Panc1 (cell line): ENCODE measurements around the gene ZNF484. TPM values are rescaled to one million over a fixed set of nuclear protein-coding genes. Genes with fewer than 3 reads are reported as not detected.
"Not testable (repeated sequence)": the region's sequence is repeated elsewhere in the genome, so short reads cannot be mapped to it uniquely, and the experiment has no call there.

Experiments
- ATAC-seq: fragments of 200-7000 bp; cut with Tn5 transposase; 2 replicates; pipeline ENCODE4 v1.9.1; 2020; ENCODE audit warnings: mild to moderate bottlenecking, moderate library complexity
- BruUV-seq: library from RNA; stranded (reverse); fragments of 400-500 nt; replicated peaks from 2 replicates; lab custom pipeline; 2021; lab: Mats Ljungman, UMichigan
- CTCF ChIA-PET: fragments of 300-600 bp; sonication (Branson Sonifier 250); formaldehyde crosslinking; loops from one replicate; lab custom pipeline; 2022; ENCODE audit warnings: antibody characterized with exemption; lab: Charles Lee
- POLR2A ChIA-PET: fragments of 300-600 bp; sonication (Branson Sonifier 250); formaldehyde crosslinking; loops from one replicate; lab custom pipeline; 2022; ENCODE audit warnings: antibody characterized with exemption; lab: Charles Lee
- DNase-seq: peaks from one replicate; pipeline ENCODE4 v3.0.0-alpha.2; 2010; ENCODE audit warnings: low read depth, low spot score
- H3K27ac ChIP-seq: 2 replicates; pipeline ENCODE4 v1.5.1; 2011; ENCODE audit warnings: mild to moderate bottlenecking, low read length, inconsistent platforms
- H3K27me3 ChIP-seq: fragments of 200-500 bp; sonication (Bioruptor generic); 2 replicates; pipeline ENCODE4 v1.6.0; 2014; ENCODE audit warnings: low read length, inconsistent platforms; ENCODE audit not compliant: control insufficient read depth, insufficient read depth
- H3K36me3 ChIP-seq: fragments of 200-500 bp; sonication (Bioruptor generic); 2 replicates; pipeline ENCODE4 v1.5.1; 2014; ENCODE audit warnings: inconsistent platforms, mild to moderate bottlenecking, low read length, moderate library complexity; ENCODE audit not compliant: control insufficient read depth, insufficient read depth
- H3K4me1 ChIP-seq: 2 replicates; pipeline ENCODE4 v1.5.1; 2011; ENCODE audit warnings: inconsistent platforms, mild to moderate bottlenecking, low read length, moderate library complexity; ENCODE audit not compliant: control insufficient read depth, insufficient read depth
- H3K4me3 ChIP-seq, 2 experiments: 2 replicates each; pipeline ENCODE4 v1.5.1; 2011 to 2012; ENCODE audit warnings: low read depth in 2 of 2, low read length in 2 of 2, mild to moderate bottlenecking in 2 of 2, inconsistent platforms in 1 of 2, moderate library complexity in 1 of 2
- H3K9me3 ChIP-seq: fragments of 200-500 bp; sonication (Bioruptor generic); 2 replicates; pipeline ENCODE4 v1.5.1; 2014; ENCODE audit warnings: low read depth, mild to moderate bottlenecking, inconsistent platforms, low read length, moderate library complexity; ENCODE audit not compliant: control insufficient read depth, insufficient read depth
- CTCF ChIP-seq: fragments of 450-650 bp; IDR thresholded peaks from 2 replicates; pipeline ENCODE4 v1.5.1; 2017; ENCODE audit warnings: mild to moderate bottlenecking
- POLR2AphosphoS5 ChIP-seq: IDR thresholded peaks from 2 replicates; pipeline ENCODE4 v1.6.1; 2012; ENCODE audit warnings: mild to moderate bottlenecking, low read depth, low read length, moderate library complexity
- SIN3A ChIP-seq: IDR thresholded peaks from 2 replicates; pipeline ENCODE4 v1.6.1; 2012; ENCODE audit warnings: low read depth, mild to moderate bottlenecking, low read length, moderate library complexity, borderline replicate concordance; ENCODE audit not compliant: insufficient read depth
- TCF7L2 ChIP-seq: IDR thresholded peaks from 2 replicates; pipeline ENCODE4 v1.6.1; 2011; ENCODE audit warnings: mild to moderate bottlenecking, low read depth, low read length, inconsistent platforms
- in situ Hi-C: cut with HindIII; loops from 2 replicates; pipeline ENCODE4 v1.10.0; 2016; ENCODE audit warnings: low sequenced_read_pairs, low pct_unique_long_range_greater_than_20kb
- intact Hi-C: fragments of 100-400 bp; cut with micrococcal nuclease; formaldehyde crosslinking; loops from one replicate; pipeline ENCODE4 v1.10.0; 2022; ENCODE audit not compliant: unreplicated experiment
- total RNA-seq: library from RNA; stranded (reverse); gene quantifications from one replicate; pipeline ENCODE4 v1.2.1, GENCODE V29; 2021; ENCODE audit not compliant: unreplicated experiment
- TF ChIP-seq, protein P1 (sequence below), 2 experiments: IDR thresholded peaks; 2 replicates each; pipeline ENCODE4 v1.6.1; 2011 to 2012; ENCODE audit warnings: low read depth in 2 of 2, control low read depth in 1 of 2, low read length in 1 of 2, mild to moderate bottlenecking in 1 of 2, moderate library complexity in 1 of 2; ENCODE audit not compliant: insufficient read depth in 1 of 2

The ZNF484 gene
- total RNA-seq, 1 experiment from 2014 or later, result 5.4 TPM

DNA sequence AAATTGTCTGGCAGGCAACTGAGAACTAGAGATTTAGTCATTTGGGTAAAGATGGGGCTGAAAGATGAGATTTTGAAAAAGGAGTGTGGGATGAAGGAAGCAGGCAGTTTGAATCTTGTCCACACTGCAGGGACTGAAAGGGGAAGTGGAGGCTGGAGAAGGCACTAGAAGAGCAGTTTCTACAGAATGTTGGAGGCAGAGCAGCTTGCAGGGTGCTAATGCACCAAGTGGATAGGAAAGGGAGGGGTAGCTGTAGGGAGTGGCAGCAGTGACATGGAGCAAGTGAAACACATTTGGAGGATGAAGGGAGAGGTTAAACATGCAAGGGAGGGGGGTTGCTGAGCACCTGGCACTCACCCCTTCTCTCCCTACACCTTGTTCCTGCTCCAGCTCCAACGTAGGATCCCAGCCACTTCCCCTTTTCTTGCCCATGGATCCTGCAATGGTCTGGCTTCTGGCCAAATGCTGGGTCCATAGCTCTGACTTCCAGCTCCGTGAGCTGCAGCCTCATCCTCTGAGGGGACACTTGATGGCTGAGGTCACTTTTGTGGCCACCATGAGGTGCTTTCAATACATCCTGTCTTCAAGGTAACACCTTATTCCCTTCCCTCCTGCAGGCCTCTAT, 39.5 kb upstream of the ZNF484 start:
- ChIA-PET POLR2A (no interaction called here), CTCF (no interaction called here)
- H3K27ac ChIP-seq, result no peak overlapping the region
- no peak overlapping the region for H3K4me3 ChIP-seq
- H3K27me3 ChIP-seq, result no peaks in the 10 kb centered on the region
- H3K4me1 ChIP-seq, result no peaks in the 10 kb centered on the region
- intact Hi-C loops (no loop called here), in situ Hi-C loops (no loop called here)
- TF ChIP-seq TCF7L2 (no peak), POLR2AphosphoS5 (no peak), CTCF (no peak), SIN3A (no peak)
- TF ChIP-seq, protein P1, sequence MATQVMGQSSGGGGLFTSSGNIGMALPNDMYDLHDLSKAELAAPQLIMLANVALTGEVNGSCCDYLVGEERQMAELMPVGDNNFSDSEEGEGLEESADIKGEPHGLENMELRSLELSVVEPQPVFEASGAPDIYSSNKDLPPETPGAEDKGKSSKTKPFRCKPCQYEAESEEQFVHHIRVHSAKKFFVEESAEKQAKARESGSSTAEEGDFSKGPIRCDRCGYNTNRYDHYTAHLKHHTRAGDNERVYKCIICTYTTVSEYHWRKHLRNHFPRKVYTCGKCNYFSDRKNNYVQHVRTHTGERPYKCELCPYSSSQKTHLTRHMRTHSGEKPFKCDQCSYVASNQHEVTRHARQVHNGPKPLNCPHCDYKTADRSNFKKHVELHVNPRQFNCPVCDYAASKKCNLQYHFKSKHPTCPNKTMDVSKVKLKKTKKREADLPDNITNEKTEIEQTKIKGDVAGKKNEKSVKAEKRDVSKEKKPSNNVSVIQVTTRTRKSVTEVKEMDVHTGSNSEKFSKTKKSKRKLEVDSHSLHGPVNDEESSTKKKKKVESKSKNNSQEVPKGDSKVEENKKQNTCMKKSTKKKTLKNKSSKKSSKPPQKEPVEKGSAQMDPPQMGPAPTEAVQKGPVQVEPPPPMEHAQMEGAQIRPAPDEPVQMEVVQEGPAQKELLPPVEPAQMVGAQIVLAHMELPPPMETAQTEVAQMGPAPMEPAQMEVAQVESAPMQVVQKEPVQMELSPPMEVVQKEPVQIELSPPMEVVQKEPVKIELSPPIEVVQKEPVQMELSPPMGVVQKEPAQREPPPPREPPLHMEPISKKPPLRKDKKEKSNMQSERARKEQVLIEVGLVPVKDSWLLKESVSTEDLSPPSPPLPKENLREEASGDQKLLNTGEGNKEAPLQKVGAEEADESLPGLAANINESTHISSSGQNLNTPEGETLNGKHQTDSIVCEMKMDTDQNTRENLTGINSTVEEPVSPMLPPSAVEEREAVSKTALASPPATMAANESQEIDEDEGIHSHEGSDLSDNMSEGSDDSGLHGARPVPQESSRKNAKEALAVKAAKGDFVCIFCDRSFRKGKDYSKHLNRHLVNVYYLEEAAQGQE (IDR thresholded peaks at IDR 0.05; ENCODE audit: insufficient read depth in 1 of 2, low read depth in 2 of 2, low read length in 1 of 2), result no peak
- no peak for DNase-seq
- no TSS peak for BruUV-seq
- H3K36me3 ChIP-seq, result no peaks in the 10 kb centered on the region
- no peak for ATAC-seq
- H3K9me3 ChIP-seq, result no peaks in the 10 kb centered on the region

- no TSS peak for BruUV-seq
- ATAC-seq (no peak), DNase-seq (no peak)
- TF ChIP-seq POLR2AphosphoS5, result no peak
- TF ChIP-seq TCF7L2, result no peak
- TF ChIP-seq, protein P1 (IDR thresholded peaks at IDR 0.05; ENCODE audit: insufficient read depth in 1 of 2, low read depth in 2 of 2, low read length in 1 of 2), result no peak
- TF ChIP-seq CTCF, result no peak
- TF ChIP-seq SIN3A, result no peak
- intact Hi-C loops (no loop called here), in situ Hi-C loops (no loop called here)
- no peak overlapping the region for H3K27ac ChIP-seq
- H3K36me3 ChIP-seq, result no peaks in the 10 kb centered on the region
- no peaks in the 10 kb centered on the region; the same call in 1 of the 2 replicates for H3K4me1 ChIP-seq
- ChIA-PET POLR2A (no interaction called here), CTCF (no interaction called here)
- H3K9me3 ChIP-seq, result no peaks in the 10 kb centered on the region
- H3K4me3 ChIP-seq, result no peak overlapping the region
- H3K27me3 ChIP-seq, result no peaks in the 10 kb centered on the region; the same call in 1 of the 2 replicates
Measured at GRCh38 chr9:92911511-92912475, 34.0 kb upstream of the ZNF484 start.

- CTCF ChIA-PET, H3K4me3 ChIP-seq, H3K27ac ChIP-seq, in situ Hi-C loops, H3K4me1 ChIP-seq, ATAC-seq, H3K36me3 ChIP-seq, POLR2A ChIA-PET, BruUV-seq, H3K27me3 ChIP-seq, intact Hi-C loops, H3K9me3 ChIP-seq, DNase-seq: not testable (repeated sequence)
Measured at GRCh38 chr9:92905137-92905536, 27.3 kb upstream of the ZNF484 start.
